ENCODE measurements around the gene AARS1. TPM values are rescaled to one million over a fixed set of nuclear protein-coding genes. Genes with fewer than 3 reads are reported as not detected.
A peak's percentile ranks its signal among the peaks of the same experiment; 100 is the strongest.

The AARS1 gene
- total and polyA plus RNA-seq, 3 donors from 2014 or later = 56.8 to 68.9 (median 68.7) TPM

DNA sequence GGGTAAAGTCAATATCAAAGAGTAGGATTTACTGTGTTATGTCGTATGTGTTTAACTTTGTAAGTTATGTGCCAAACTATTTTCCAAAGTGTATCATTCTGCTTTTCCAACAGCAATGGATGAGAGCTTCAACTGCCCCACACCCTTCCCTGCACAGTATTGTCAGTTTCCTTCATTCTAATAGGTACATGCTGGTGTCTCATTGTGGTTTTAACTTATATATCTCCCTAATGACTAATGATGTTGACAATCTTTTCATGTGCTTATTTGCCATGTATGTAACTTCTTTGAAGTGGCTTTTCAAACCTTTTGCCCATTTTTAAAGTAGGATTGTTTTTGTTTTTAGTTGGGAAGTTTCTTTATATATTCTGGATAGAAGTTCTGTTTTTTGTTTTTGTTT, 13.4 kb upstream of the AARS1 start:
- WGBS, 2 donors = 76 to 81% methylated on average over 1 of the region's 1 CpG
- Histone ChIP-seq H3K9me3 (no peaks in the 10 kb centered on the region), H3K4me3 (no peak overlapping the region), H3K27ac (no peak overlapping the region), H3K4me1 (peaks cover 8% of the 10 kb centered on the region), H3K36me3 (ENCODE audit: low read depth, missing control alignments) (no peaks in the 10 kb centered on the region), H3K27me3 (no peaks in the 10 kb centered on the region)
- no peak for TF ChIP-seq POLR2A (IDR thresholded peaks at IDR 0.05)
- no peak for TF ChIP-seq CTCF (IDR thresholded peaks at IDR 0.05)
- intact Hi-C loops (cut with DNase I; ENCODE audit: low total_unique reads) = no loop called here
- DNase-seq = no peak

DNA sequence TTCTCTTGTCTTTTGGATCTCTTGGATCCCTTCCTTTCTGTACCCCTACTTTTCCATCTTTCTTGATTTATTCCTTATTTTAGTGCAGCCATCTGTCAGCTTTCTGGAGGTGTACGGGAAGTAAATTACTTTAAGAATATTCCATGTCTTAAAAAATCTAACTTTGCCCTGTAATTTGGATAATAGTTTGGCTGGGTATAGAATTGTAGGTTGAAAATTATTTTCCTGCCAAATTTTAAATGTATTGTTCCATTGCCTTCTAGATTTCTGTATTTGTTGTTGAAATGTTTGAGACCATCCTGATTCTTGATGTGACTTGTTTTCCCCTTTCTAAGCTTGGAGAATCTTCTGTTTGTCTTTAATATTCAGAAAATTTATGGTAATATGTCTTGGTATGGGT, 11.8 kb upstream of the AARS1 start:
- intact Hi-C loops (cut with DNase I; ENCODE audit: low total_unique reads) = no loop called here
- no peak overlapping the region for H3K4me3 ChIP-seq
- no peaks in the 10 kb centered on the region for H3K9me3 ChIP-seq
- no peak for DNase-seq
- H3K27me3 ChIP-seq = no peaks in the 10 kb centered on the region
- no peak overlapping the region for H3K27ac ChIP-seq
- H3K36me3 ChIP-seq (ENCODE audit: low read depth, missing control alignments) = no peaks in the 10 kb centered on the region
- TF ChIP-seq CTCF (IDR thresholded peaks at IDR 0.05) = no peak
- TF ChIP-seq POLR2A (IDR thresholded peaks at IDR 0.05) = no peak
- 93 to 100% methylated on average over 1 of the region's 1 CpG for WGBS, 2 donors
- peaks cover 8% of the 10 kb centered on the region for H3K4me1 ChIP-seq

- Histone ChIP-seq H3K27me3 (no peaks in the 10 kb centered on the region), H3K4me1 (peaks cover 8% of the 10 kb centered on the region), H3K4me3 (peak within 1 kb of the TSS; percentile 64 to 99), H3K36me3 (ENCODE audit: low read depth, missing control alignments) (no peaks in the 10 kb centered on the region), H3K27ac (peak within 1 kb of the TSS; percentile 84 to 93), H3K9me3 (no peaks in the 10 kb centered on the region)
- peak; percentile 88 for DNase-seq
- WGBS, 2 donors = 0 to 2% methylated on average over 21 to 37 of the region's 37 CpGs
- TF ChIP-seq CTCF (IDR thresholded peaks at IDR 0.05) = no peak
- no peak for TF ChIP-seq POLR2A (IDR thresholded peaks at IDR 0.05)
- intact Hi-C loops (cut with DNase I; ENCODE audit: low total_unique reads) = no loop called here
Observed at GRCh38 chr16:70298988-70299938, 10.0 kb upstream of the AARS1 start, which contains the start of gene DDX19B. Gene DDX19B, plus strand, starts transcription at chr16:70299186. Its CDS starts 112 bp downstream, at chr16:70299298.

GRCh38 chr16:70295634-70296033, 6.3 kb upstream of the AARS1 start:
- no peak overlapping the region for H3K27ac ChIP-seq
- no peak overlapping the region for H3K4me3 ChIP-seq
- no peaks in the 10 kb centered on the region for H3K27me3 ChIP-seq
- no peaks in the 10 kb centered on the region for H3K36me3 ChIP-seq (ENCODE audit: low read depth, missing control alignments)
- peaks cover 8% of the 10 kb centered on the region for H3K4me1 ChIP-seq
- no peaks in the 10 kb centered on the region for H3K9me3 ChIP-seq
- no peak for DNase-seq
- intact Hi-C loops (cut with DNase I; ENCODE audit: low total_unique reads) = no loop called here
- TF ChIP-seq CTCF (IDR thresholded peaks at IDR 0.05) = no peak
- TF ChIP-seq POLR2A (IDR thresholded peaks at IDR 0.05) = no peak

Data from testis (tissue), 3 donors.